HG02571 (cell line): ENCODE results near the gene LITAF.

Source experiments
- ATAC-seq: cut with Tn5 transposase; IDR thresholded peaks from one replicate; pipeline ENCODE4 v1.9.1; 2021; ENCODE audit warnings: mild to moderate bottlenecking, moderate library complexity; ENCODE audit not compliant: unreplicated experiment

LITAF gene

DNA sequence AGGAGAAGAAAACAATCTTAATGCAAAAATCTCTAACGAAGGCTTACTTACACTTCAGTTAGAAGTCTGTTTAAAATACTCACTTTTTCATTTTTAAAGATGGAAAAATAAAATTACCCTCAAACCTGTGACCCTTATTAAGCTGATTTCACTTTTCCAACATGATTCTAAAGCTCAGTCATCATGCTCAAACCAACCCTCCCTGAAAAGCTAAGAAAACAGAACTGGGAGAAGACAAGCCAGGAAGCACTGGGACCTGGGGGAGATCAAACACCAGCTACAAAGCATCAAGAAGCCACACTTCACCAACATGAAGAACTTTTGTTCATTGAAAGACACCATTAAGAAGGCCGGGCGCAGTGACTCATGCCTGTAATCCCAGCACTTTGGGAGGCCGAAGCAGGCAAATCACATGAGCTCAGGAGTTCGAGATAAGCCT, 88.8 kb downstream of the LITAF start:
- ATAC-seq, result no peak
